Measurements from ENCODE around the gene SBNO1.
"Not testable (repeated sequence)": the region's sequence is repeated elsewhere in the genome, so short reads cannot be mapped to it uniquely, and the experiment has no call there.

Gene SBNO1

DNA sequence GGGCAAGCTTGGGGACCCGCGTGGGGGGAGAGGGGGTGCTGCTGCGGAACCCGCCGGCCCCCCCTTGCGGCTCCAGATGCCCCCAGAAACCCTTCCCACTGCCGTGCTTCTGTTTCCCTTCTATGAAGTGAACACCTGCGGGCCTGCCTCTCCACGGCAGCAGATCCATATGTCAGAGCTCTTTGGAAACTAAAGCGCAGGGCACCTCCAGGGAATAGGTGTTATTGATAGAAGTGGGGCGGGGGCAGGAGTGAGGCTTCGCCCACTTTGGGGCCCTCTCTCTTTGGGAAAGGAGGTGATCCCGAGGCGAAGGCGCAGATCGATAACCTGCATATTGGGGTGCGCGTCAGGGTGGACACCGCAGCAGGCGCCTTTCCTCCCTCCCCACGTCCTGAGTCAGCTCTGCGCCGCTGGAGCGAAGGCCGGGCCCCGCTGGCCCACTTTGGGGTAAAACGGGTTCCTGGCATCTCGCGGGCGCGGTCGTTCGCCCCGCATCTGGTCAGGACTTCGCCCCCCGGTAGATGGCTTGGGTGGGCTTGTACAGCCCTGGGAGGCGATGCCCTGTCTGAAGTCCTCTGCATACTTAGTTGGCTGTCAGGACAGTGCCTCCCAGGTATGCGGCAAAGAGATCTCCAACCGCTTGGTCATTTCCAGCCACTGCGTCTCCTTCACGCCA lies 19.8 kb upstream of the SBNO1 start:
- Histone ChIP-seq H3K36me3 (ENCODE audit: insufficient read depth, low read length) (no peaks in the 10 kb centered on the region), H3K27me3 (ENCODE audit: insufficient read depth, low read length) (no peaks in the 10 kb centered on the region), H3K4me2 (ENCODE audit: low read length) (peak overlapping the region; percentile 95), H3K4me1 (ENCODE audit: insufficient read depth, low read length, severe bottlenecking) (peaks cover 31% of the 10 kb centered on the region), H3K4me3 (ENCODE audit: low read depth, low read length, poor library complexity, severe bottlenecking) (peak overlapping the region; percentile 89), H3K27ac (ENCODE audit: low read depth, low read length, poor library complexity, severe bottlenecking) (peak overlapping the region; percentile 11), H3K9ac (ENCODE audit: low read length) (peak overlapping the region; percentile 90), H3K9me3 (ENCODE audit: low read length) (no peaks in the 10 kb centered on the region), H3K79me2 (ENCODE audit: insufficient read depth, low read length) (peaks cover 24% of the 10 kb centered on the region), H3K9me2 (ENCODE audit: low read depth, low read length) (no peaks in the 10 kb centered on the region), H2AFZ (ENCODE audit: low read length) (0 out of 2 replicates have a peak overlapping the region, but pooled peaks have one; percentile 18), H4K20me1 (ENCODE audit: insufficient read depth, low read length) (no peaks in the 10 kb centered on the region), H3F3A (ENCODE audit: insufficient read depth, low read length) (no peaks in the 10 kb centered on the region)
- no peak for TF ChIP-seq EZH2 (IDR thresholded peaks at IDR 0.05; ENCODE audit: borderline replicate concordance, low read length)

- H3K4me2 ChIP-seq (ENCODE audit: low read length), result no peak overlapping the region
These were observed 18.0 kb upstream of the SBNO1 start for GRCh38 chr12:123382684-123383083.

GRCh38 chr12:123379391-123379790 lies 14.7 kb upstream of the SBNO1 start:
- Histone ChIP-seq H2AFZ (ENCODE audit: low read length) (no peak overlapping the region), H3K36me3 (ENCODE audit: insufficient read depth, low read length) (no peaks in the 10 kb centered on the region), H3K27me3 (ENCODE audit: insufficient read depth, low read length) (no peaks in the 10 kb centered on the region), H3K9me2 (ENCODE audit: low read depth, low read length) (no peaks in the 10 kb centered on the region), H3K9me3 (ENCODE audit: low read length) (no peaks in the 10 kb centered on the region), H3K9ac (ENCODE audit: low read length) (no peak overlapping the region), H3F3A (ENCODE audit: insufficient read depth, low read length) (no peaks in the 10 kb centered on the region), H3K4me3 (ENCODE audit: low read depth, low read length, poor library complexity, severe bottlenecking) (no peak overlapping the region), H3K4me2 (ENCODE audit: low read length) (no peak overlapping the region), H3K27ac (ENCODE audit: low read depth, low read length, poor library complexity, severe bottlenecking) (no peak overlapping the region), H3K4me1 (ENCODE audit: insufficient read depth, low read length, severe bottlenecking) (no peaks in the 10 kb centered on the region), H4K20me1 (ENCODE audit: insufficient read depth, low read length) (no peaks in the 10 kb centered on the region), H3K79me2 (ENCODE audit: insufficient read depth, low read length) (peaks cover 1% of the 10 kb centered on the region; the same call in 1 of the 2 replicates)
- TF ChIP-seq EZH2 (IDR thresholded peaks at IDR 0.05; ENCODE audit: borderline replicate concordance, low read length), result no peak
- TF ChIP-seq CTCF (IDR thresholded peaks at IDR 0.05; ENCODE audit: low read length), result no peak

More at GRCh38 chr12:123382684-123383083, 18.0 kb upstream of the SBNO1 start:
- TF ChIP-seq CTCF (IDR thresholded peaks at IDR 0.05; ENCODE audit: low read length), result no peak
- TF ChIP-seq EZH2 (IDR thresholded peaks at IDR 0.05; ENCODE audit: borderline replicate concordance, low read length), result no peak
- Histone ChIP-seq H3K27me3 (ENCODE audit: insufficient read depth, low read length) (no peaks in the 10 kb centered on the region), H3K9me2 (ENCODE audit: low read depth, low read length) (no peaks in the 10 kb centered on the region), H3K79me2 (ENCODE audit: insufficient read depth, low read length) (peaks cover 23% of the 10 kb centered on the region), H3K9ac (ENCODE audit: low read length) (no peak overlapping the region), H3F3A (ENCODE audit: insufficient read depth, low read length) (no peaks in the 10 kb centered on the region), H3K4me3 (ENCODE audit: low read depth, low read length, poor library complexity, severe bottlenecking) (no peak overlapping the region), H3K9me3 (ENCODE audit: low read length) (no peaks in the 10 kb centered on the region), H4K20me1 (ENCODE audit: insufficient read depth, low read length) (no peaks in the 10 kb centered on the region), H2AFZ (ENCODE audit: low read length) (no peak overlapping the region), H3K27ac (ENCODE audit: low read depth, low read length, poor library complexity, severe bottlenecking) (no peak overlapping the region), H3K36me3 (ENCODE audit: insufficient read depth, low read length) (no peaks in the 10 kb centered on the region), H3K4me1 (ENCODE audit: insufficient read depth, low read length, severe bottlenecking) (peaks cover 25% of the 10 kb centered on the region)

- H3F3A ChIP-seq (ENCODE audit: insufficient read depth, low read length); H3K9me3 ChIP-seq (ENCODE audit: low read length); H3K36me3 ChIP-seq (ENCODE audit: insufficient read depth, low read length); H4K20me1 ChIP-seq (ENCODE audit: insufficient read depth, low read length); H3K9ac ChIP-seq (ENCODE audit: low read length); H3K27ac ChIP-seq (ENCODE audit: low read depth, low read length, poor library complexity, severe bottlenecking); H3K4me3 ChIP-seq (ENCODE audit: low read depth, low read length, poor library complexity, severe bottlenecking); H3K4me1 ChIP-seq (ENCODE audit: insufficient read depth, low read length, severe bottlenecking); H3K4me2 ChIP-seq (ENCODE audit: low read length); H2AFZ ChIP-seq (ENCODE audit: low read length); H3K9me2 ChIP-seq (ENCODE audit: low read depth, low read length); H3K27me3 ChIP-seq (ENCODE audit: insufficient read depth, low read length); H3K79me2 ChIP-seq (ENCODE audit: insufficient read depth, low read length): not testable (repeated sequence)
These were observed 7.8 kb upstream of the SBNO1 start for GRCh38 chr12:123372415-123372814.

GRCh38 chr12:123371667-123372368 lies 7.2 kb upstream of the SBNO1 start:
- not testable (repeated sequence) for H3K36me3 ChIP-seq (ENCODE audit: insufficient read depth, low read length); H3K79me2 ChIP-seq (ENCODE audit: insufficient read depth, low read length); H4K20me1 ChIP-seq (ENCODE audit: insufficient read depth, low read length); H3K4me1 ChIP-seq (ENCODE audit: insufficient read depth, low read length, severe bottlenecking); H3K4me3 ChIP-seq (ENCODE audit: low read depth, low read length, poor library complexity, severe bottlenecking); H2AFZ ChIP-seq (ENCODE audit: low read length); H3F3A ChIP-seq (ENCODE audit: insufficient read depth, low read length); H3K27me3 ChIP-seq (ENCODE audit: insufficient read depth, low read length); H3K9me3 ChIP-seq (ENCODE audit: low read length); H3K4me2 ChIP-seq (ENCODE audit: low read length); H3K9me2 ChIP-seq (ENCODE audit: low read depth, low read length); H3K27ac ChIP-seq (ENCODE audit: low read depth, low read length, poor library complexity, severe bottlenecking); H3K9ac ChIP-seq (ENCODE audit: low read length)

Data from OCI-LY1 (cell line).